MM.1S (cell line): ENCODE measurements around the gene HERC2.

Source experiments
- DNase-seq: peaks from one replicate; pipeline ENCODE4 v3.0.0-alpha.2; 2015
- H2AFZ ChIP-seq: fragments of 300-600 bp; sonication (generic); 2 replicates; pipeline ENCODE4 v1.6.0; 2016; ENCODE audit warnings: antibody characterized with exemption, low read length
- H3F3A ChIP-seq: fragments of 300-600 bp; sonication (generic); 2 replicates; pipeline ENCODE4 v1.6.1; 2016; ENCODE audit warnings: mild to moderate bottlenecking, antibody characterized with exemption, low read length, moderate library complexity, mixed read lengths; ENCODE audit not compliant: insufficient read depth
- H3K27ac ChIP-seq: fragments of 300-600 bp; sonication (generic); 2 replicates; pipeline ENCODE4 v1.5.1; 2016; ENCODE audit warnings: mild to moderate bottlenecking, low read length
- H3K27me3 ChIP-seq: fragments of 300-600 bp; sonication (generic); replicated peaks from 2 replicates; pipeline ENCODE4 v1.6.0; 2016; ENCODE audit warnings: low read length; ENCODE audit not compliant: insufficient read depth
- H3K36me3 ChIP-seq: fragments of 300-600 bp; sonication (generic); replicated peaks from 2 replicates; pipeline ENCODE4 v1.6.1; 2016; ENCODE audit warnings: mild to moderate bottlenecking, low read length, mixed read lengths; ENCODE audit not compliant: insufficient read depth
- H3K4me1 ChIP-seq: fragments of 300-600 bp; sonication (generic); 2 replicates; pipeline ENCODE4 v1.6.1; 2016; ENCODE audit warnings: low read length, mixed read lengths
- H3K4me2 ChIP-seq: fragments of 300-600 bp; sonication (generic); 2 replicates; pipeline ENCODE4 v1.6.0; 2016; ENCODE audit warnings: low read depth, low read length
- H3K4me3 ChIP-seq: fragments of 300-600 bp; sonication (generic); 2 replicates; pipeline ENCODE4 v1.5.1; 2016; ENCODE audit warnings: low read length, mixed read lengths
- H3K79me2 ChIP-seq: fragments of 300-600 bp; sonication (generic); 2 replicates; pipeline ENCODE4 v1.6.1; 2016; ENCODE audit warnings: mixed run types, low read length, mixed read lengths
- H3K9ac ChIP-seq: fragments of 300-600 bp; sonication (generic); 2 replicates; pipeline ENCODE4 v1.6.1; 2016; ENCODE audit warnings: low read length, mixed read lengths
- H3K9me2 ChIP-seq: fragments of 300-600 bp; sonication (generic); replicated peaks from 2 replicates; pipeline ENCODE4 v1.6.1; 2016; ENCODE audit warnings: mild to moderate bottlenecking, low read length, mixed read lengths; ENCODE audit not compliant: insufficient read depth
- H3K9me3 ChIP-seq: fragments of 300-600 bp; sonication (generic); replicated peaks from 2 replicates; pipeline ENCODE4 v1.6.1; 2016; ENCODE audit warnings: mild to moderate bottlenecking, low read length, mixed read lengths; ENCODE audit not compliant: insufficient read depth
- H4K20me1 ChIP-seq: fragments of 300-600 bp; sonication (generic); 2 replicates; pipeline ENCODE4 v1.6.1; 2016; ENCODE audit warnings: mild to moderate bottlenecking, low read length, moderate library complexity, mixed read lengths; ENCODE audit not compliant: insufficient read depth
- CTCF ChIP-seq: fragments of 300-600 bp; sonication (generic); IDR thresholded peaks from 2 replicates; pipeline ENCODE4 v1.5.1; 2016; ENCODE audit warnings: antibody characterized with exemption, low read length, mixed read lengths
- EZH2 ChIP-seq: fragments of 300-600 bp; sonication (generic); optimal IDR thresholded peaks from 2 replicates; pipeline ENCODE3; 2017; ENCODE audit warnings: low read depth, mild to moderate bottlenecking, antibody characterized with exemption, low read length, mixed read lengths
- EZH2phosphoT487 ChIP-seq: fragments of 300-600 bp; sonication (generic); IDR thresholded peaks from 2 replicates; pipeline ENCODE4 v1.6.1; 2018; ENCODE audit warnings: antibody characterized with exemption, low read length

The HERC2 gene

GRCh38 chr15:28098360-28098765 is 223.6 kb downstream of the HERC2 start:
- Histone ChIP-seq H3K27ac (no peak overlapping the region), H3F3A (no peaks in the 10 kb centered on the region), H2AFZ (no peak overlapping the region), H3K9me3 (no peaks in the 10 kb centered on the region), H3K9ac (no peak overlapping the region), H3K9me2 (no peaks in the 10 kb centered on the region), H3K79me2 (no peaks in the 10 kb centered on the region), H3K36me3 (no peaks in the 10 kb centered on the region), H3K27me3 (peaks cover 9% of the 10 kb centered on the region; the same call in 1 of the 2 replicates), H3K4me2 (no peak overlapping the region), H3K4me3 (no peak overlapping the region), H4K20me1 (no peaks in the 10 kb centered on the region), H3K4me1 (no peaks in the 10 kb centered on the region)
- TF ChIP-seq CTCF (no peak), EZH2 (no peak), EZH2phosphoT487 (no peak)
- DNase-seq = no peak

GRCh38 chr15:28097656-28098359 is 224.2 kb downstream of the HERC2 start:
- H3K4me1 ChIP-seq = no peaks in the 10 kb centered on the region
- no peaks in the 10 kb centered on the region for H3K9me3 ChIP-seq
- H3K36me3 ChIP-seq = no peaks in the 10 kb centered on the region
- no peak overlapping the region for H3K4me3 ChIP-seq
- no peak overlapping the region for H2AFZ ChIP-seq
- no peaks in the 10 kb centered on the region for H3K79me2 ChIP-seq
- H4K20me1 ChIP-seq = no peaks in the 10 kb centered on the region
- peaks cover 9% of the 10 kb centered on the region; the same call in 1 of the 2 replicates for H3K27me3 ChIP-seq
- TF ChIP-seq CTCF (no peak), EZH2phosphoT487 (no peak), EZH2 (no peak)
- no peak for DNase-seq
- H3F3A ChIP-seq = no peaks in the 10 kb centered on the region
- H3K27ac ChIP-seq = no peak overlapping the region
- no peak overlapping the region for H3K9ac ChIP-seq
- H3K4me2 ChIP-seq = no peak overlapping the region
- H3K9me2 ChIP-seq = no peaks in the 10 kb centered on the region

- H3K4me3 ChIP-seq = peak overlapping the region; percentile 52
Measured at GRCh38 chr15:28096670-28097431, 225.1 kb downstream of the HERC2 start.

More at GRCh38 chr15:28096670-28097431, 225.1 kb downstream of the HERC2 start:
- Histone ChIP-seq H3K27ac (no peak overlapping the region), H3K9me2 (no peaks in the 10 kb centered on the region), H2AFZ (peak overlapping the region; percentile 59; the same call in 1 of the 2 replicates), H3K36me3 (no peaks in the 10 kb centered on the region), H3K4me1 (no peaks in the 10 kb centered on the region), H3K79me2 (no peaks in the 10 kb centered on the region), H3K9me3 (no peaks in the 10 kb centered on the region), H3K27me3 (peaks cover 9% of the 10 kb centered on the region; the same call in 1 of the 2 replicates), H3K4me2 (peak overlapping the region; percentile 84), H3F3A (no peaks in the 10 kb centered on the region), H3K9ac (no peak overlapping the region), H4K20me1 (no peaks in the 10 kb centered on the region)
- TF ChIP-seq EZH2phosphoT487 (no peak), CTCF (no peak), EZH2 (no peak)
- DNase-seq = no peak
